Medulla oblongata (tissue), 1 donor: ENCODE results near the gene GALNS.
"Not testable (repeated sequence)": the region's sequence is repeated elsewhere in the genome, so short reads cannot be mapped to it uniquely, and the experiment has no call there.

Source experiments
- DNase-seq: peaks from one replicate; pipeline ENCODE4 v3.0.0-alpha.2; 2015; ENCODE audit errors: extremely low spot score

Gene GALNS

GRCh38 chr16:88856828-88857727 is at the start of gene GALNS, which contains the start of gene TRAPPC2L:
TSS of gene GALNS (minus strand) at chr16:88856947. CDS start at chr16:88856877, 70 bp downstream.
TSS of gene TRAPPC2L (plus strand) at chr16:88857127. CDS start at chr16:88857151, 24 bp downstream.
- DNase-seq, result peak; percentile 97

DNA sequence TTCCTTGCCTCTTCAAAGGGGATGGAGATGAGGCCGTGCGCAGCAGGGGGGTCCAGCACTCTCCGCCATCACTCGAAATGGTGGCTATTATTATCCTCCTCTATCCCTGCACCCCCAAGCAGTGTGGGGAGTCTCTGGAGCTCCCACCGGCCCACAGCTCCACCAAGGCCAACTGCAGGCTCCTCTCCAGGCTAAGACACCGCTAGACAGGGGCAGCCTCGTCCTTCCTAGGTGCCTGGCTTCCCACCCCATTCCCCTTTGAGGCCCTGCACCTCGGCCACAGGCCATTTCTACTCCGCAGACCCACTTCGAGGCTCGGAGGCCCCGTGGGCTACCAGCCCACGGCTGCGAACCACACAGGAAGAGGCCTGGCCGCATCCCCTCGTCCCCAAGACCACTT is 49.3 kb upstream of the GALNS start:
- no peak for DNase-seq

DNA sequence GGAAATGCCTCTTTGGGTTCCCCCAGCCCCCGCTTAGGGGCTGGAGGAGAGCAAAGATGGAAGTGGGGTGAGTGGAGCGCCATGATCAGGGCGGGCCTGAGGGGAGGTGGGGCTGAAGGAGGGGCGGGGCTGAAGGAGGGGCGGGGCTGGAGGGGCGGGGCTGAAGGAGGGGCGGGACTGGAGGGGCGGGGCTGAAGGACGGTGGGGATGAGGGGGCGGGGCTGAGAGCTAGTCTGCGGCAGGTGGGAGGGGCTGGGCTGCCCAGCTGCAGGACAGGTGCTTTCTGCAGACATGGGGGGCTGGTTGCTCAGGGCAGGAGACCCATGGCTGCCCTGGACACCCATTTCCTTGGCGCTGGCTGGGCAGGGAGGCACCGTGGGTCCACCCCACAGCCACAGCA is 48.8 kb upstream of the GALNS start:
- no peak for DNase-seq

GRCh38 chr16:88904676-88905365 is 48.1 kb upstream of the GALNS start:
- no peak for DNase-seq

- DNase-seq, result no peak
Observed at GRCh38 chr16:88903267-88903666, 46.5 kb upstream of the GALNS start.

DNA sequence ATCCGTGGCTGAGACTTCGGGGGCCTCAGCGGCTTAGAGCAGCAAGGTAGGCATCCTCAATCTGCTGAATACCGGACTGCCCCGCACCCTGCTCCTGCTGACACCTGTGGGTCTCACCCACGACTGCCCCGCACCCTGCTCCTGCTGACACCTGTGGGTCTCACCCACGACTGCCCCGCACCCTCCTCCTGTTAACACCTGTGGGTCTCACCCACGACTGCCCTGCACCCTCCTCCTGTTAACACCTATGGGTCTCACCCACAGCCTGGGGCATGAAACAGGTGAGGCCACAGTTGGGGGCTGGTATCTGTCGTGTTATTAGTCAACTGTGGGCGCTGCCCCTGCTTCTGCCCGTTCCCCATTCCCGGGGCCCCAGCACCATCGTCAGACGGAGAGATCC is 46.0 kb upstream of the GALNS start:
- DNase-seq, result no peak

DNA sequence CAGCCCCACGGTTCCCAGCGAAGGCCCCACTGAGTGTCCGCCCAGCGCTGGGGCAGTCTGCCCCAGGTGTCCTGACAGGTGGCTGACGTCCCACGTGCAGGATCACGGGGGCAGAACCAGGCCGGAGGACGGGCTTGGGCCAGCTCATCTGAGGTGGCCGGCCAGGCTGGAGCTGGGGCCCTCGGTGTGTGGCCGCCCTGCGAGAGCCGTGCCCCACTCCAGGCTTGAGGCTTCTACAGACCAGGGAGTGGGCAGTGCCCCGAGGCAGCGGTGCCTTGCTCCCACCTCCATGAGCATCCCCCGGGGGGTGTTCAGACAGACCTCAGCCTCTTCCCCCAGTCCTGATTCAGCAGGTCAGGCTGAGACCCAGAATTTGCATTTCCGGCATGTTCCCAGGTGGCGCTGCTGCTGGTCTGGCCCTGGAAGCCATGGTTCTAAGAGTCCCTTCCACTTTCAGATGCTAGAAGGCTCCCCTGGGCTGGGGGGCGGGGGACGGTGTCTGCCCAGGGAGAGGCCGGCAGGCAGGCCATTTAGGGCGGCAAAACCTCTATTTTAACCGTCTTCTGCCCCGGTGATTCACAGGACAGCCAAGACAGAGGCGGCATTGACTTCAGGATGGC is 45.1 kb upstream of the GALNS start:
- DNase-seq, result no peak

- no peak for DNase-seq
Observed at GRCh38 chr16:88900662-88901052, 43.9 kb upstream of the GALNS start.

GRCh38 chr16:88899901-88900661 is 43.3 kb upstream of the GALNS start:
- no peak for DNase-seq

DNA sequence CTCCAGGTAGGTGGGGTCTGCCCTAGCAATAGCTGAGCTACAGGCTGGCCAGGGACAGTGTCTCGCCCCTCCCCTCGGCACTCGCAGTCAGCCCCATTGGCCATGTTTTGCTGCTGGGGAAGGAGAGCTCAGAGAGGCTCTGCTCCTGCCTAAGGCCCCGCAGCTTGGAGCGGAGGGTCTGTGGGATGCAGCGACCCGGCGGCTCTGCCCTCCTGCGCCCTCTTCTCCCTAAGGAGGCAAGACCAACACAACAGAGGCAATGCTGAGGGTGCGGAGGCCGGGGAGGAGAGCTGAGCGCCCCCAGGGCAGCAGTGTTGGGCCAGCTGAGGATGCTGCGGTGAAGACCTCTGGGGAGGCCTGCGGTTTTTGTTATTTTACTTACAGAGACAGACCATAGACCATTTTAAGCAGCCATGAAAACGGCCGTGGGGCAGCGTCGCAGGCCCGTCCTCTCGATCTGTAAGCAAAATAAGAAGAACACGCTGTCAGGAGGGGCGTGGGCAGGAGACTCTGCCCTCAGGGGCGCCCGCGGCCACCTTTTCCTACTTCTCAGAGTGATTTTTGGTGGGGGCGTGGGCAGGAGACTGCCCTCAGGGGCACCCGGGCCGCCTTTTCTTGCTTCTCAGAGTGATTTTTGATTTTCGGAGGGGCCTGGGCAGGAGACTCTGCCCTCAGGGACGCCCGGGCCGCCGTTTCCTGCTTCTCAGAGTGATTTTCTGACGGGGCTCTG is 41.1 kb upstream of the GALNS start:
- DNase-seq, result no peak

DNA sequence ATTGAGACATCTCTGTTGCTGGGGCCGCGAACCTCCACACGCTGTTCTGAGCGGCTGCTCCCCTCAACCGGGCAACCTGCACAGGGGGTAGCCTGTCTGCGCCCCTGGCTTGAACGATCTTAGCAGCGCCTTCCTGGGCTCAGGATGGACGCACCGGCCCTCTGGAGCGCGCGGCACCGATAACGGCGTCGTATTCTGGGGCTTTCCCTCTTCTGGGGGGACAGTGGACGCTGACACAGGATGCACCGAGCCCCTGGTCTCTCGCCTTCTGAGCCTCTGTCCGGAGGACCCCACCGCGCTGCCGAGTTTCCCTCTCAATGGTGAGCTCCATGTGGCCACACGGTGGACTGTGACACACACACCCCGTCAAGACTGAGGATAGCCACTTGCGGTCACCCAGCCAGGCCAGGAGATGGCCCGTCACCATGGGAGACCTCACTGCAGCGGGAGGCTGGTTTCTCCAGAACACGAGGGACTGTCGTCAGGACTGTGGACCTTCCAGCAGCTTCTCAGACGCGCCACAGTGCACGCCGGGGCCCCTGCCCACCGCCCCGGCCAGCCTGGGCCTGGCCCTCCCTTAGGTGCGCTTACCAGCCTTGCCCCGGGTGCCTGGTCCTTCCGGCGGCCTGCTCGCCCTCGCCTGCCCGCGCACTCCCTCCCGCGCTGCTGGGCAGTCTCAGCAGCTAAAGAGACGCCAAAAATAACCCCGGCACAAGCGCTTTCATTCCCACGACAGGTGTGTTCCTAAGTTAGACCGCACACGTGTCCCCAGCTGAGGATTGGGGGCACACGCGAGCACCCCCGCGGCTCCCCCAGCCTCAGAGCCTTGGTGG is 39.7 kb upstream of the GALNS start:
- DNase-seq, result no peak

GRCh38 chr16:88895335-88895734 is 38.6 kb upstream of the GALNS start:
- no peak for DNase-seq

GRCh38 chr16:88894681-88895300 is 38.0 kb upstream of the GALNS start:
- DNase-seq, result no peak

- not testable (repeated sequence) for DNase-seq
Observed at GRCh38 chr16:88894266-88894665, 37.5 kb upstream of the GALNS start.

DNA sequence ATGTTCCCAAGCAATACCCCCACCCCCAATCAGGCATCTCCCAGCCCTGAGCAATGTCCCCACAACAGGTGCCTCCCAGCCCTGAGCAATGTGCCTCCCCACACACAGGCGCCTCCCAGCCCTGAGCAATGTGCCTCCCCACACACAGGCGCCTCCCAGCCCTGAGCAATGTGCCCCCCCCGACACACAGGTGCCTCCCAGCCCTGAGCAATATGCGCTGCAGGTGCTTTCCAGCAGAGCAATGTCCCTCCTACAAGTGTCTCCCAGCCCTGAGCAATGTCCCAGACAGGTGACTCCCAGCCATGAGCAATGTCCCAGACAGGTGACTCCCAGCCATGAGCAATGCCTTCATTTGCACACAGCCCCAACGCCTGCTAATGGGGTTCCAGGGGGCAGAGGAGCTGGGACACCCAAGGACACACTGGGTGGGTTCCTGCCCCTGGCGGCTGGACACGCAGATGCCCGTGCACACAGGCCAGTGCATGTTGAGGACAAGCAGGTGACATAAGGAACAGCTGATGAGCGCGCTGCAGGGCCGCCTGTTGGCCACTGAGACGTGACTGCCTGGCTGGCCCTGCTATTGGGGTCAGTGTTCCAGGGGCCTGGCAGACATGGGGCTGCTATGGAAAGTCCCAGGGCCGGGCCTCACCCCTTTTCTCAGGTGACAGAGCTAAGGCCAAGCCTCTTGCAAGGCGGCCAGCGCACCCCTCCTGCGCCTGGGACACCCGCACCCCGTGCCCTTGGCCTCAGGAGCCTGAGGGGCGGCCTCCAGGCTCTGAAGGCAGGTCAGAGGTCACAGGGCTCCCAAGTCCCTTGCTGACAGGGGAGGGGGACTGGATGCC is 36.6 kb upstream of the GALNS start:
- no peak for DNase-seq

GRCh38 chr16:88892065-88892464 is 35.3 kb upstream of the GALNS start:
- no peak for DNase-seq

DNA sequence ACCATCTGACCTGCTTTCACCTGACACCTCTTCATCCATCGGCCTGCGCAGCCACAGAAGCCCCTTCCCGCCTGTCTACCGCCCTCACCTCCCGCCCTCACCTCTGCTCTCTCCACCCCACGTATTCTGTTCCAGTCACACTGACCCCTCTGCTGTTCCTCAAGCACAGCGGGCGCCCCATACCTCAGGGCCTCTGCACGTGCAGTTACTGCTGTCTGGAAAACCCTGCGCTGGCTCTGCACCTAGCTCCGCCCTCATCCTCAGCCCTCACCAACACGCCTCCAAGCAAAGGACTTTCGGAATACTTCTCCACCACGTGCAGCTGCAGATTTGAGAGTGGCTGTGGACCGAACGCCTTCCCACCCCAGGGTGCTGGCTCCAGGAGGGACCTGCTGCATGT is 34.3 kb upstream of the GALNS start:
- no peak for DNase-seq

GRCh38 chr16:88889702-88890352 is 33.1 kb upstream of the GALNS start:
- DNase-seq, result not testable (repeated sequence)
